Natural killer cell treated with Interleukin-12 subunit alpha and Interleukin-12 subunit beta and Interleukin-15 and Interleukin-18, amount 100 ng/mL, for 72 hours (primary cell): ENCODE measurements around the gene CCSAP. TPM values are rescaled to one million over a fixed set of nuclear protein-coding genes. Genes with fewer than 3 reads are reported as not detected.

Experiments
- ATAC-seq, 2 donors: fragments of 150-1000 bp; cut with Tn5 transposase in 1 of 2; sonication (Bioruptor Pico), chemical (Tn5 transposase) in 1 of 2; 2 replicates each; pipeline ENCODE4 v1.10.0; 2021
- DNase-seq: peaks from one replicate; pipeline ENCODE4 v3.0.0; 2022; ENCODE audit warnings: low spot score
- H3K27ac Mint-ChIP-seq, 2 donors: 1 replicate in 1 of 2; 2 replicates in 1 of 2; pipeline ENCODE4 v1.8.0; 2022; ENCODE audit warnings: mixed read lengths in 2 of 2, mild to moderate bottlenecking in 1 of 2, moderate library complexity in 1 of 2
- H3K27me3 Mint-ChIP-seq, 2 donors: 1 replicate in 1 of 2; 2 replicates in 1 of 2; pipeline ENCODE4 v1.8.0; 2022; ENCODE audit warnings: mixed read lengths in 2 of 2
- H3K36me3 Mint-ChIP-seq: one replicate; pipeline ENCODE4 v1.8.0; 2022; ENCODE audit warnings: mixed read lengths
- H3K4me1 Mint-ChIP-seq, 2 donors: 1 replicate in 1 of 2; 2 replicates in 1 of 2; pipeline ENCODE4 v1.8.0; 2022; ENCODE audit warnings: low read depth in 2 of 2, mixed read lengths in 2 of 2, mild to moderate bottlenecking in 1 of 2
- H3K4me3 Mint-ChIP-seq: one replicate; pipeline ENCODE4 v1.8.0; 2022; ENCODE audit warnings: mixed read lengths
- H3K9me3 Mint-ChIP-seq: 2 replicates; pipeline ENCODE4 v1.8.0; 2022; ENCODE audit warnings: mixed read lengths
- total RNA-seq, 2 donors: library from RNA; stranded (reverse); gene quantifications; one replicate each; pipeline ENCODE4 v1.2.3, GENCODE V29; 2022

The CCSAP gene
- total RNA-seq, 2 donors from 2014 or later: 6.7 to 6.9 TPM

DNA sequence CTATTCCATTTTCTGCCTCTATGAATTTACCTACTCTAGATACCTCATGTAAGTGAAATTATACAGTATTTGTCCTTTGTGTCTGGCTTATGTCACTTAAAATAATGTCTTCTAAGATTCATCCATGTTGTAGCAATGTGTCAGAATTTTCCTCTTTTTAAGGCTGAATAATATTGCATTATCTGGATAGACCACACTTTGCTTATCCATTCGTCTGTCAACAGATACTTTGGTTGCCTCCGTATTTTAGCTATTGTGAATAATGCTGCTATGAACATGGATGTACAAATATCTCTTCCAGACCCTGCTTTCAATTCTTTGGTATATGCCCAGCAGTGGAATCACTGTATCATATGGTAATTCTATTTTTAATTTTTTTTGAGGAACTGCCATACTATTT, 10.1 kb upstream of the CCSAP start:
- H3K27me3 Mint-ChIP-seq: peaks cover 40 to 52% of the 10 kb centered on the region in 2 donors
- peaks cover 18% of the 10 kb centered on the region for H3K36me3 Mint-ChIP-seq
- no peak for DNase-seq
- H3K27ac Mint-ChIP-seq: no peak overlapping the region
- no peaks in the 10 kb centered on the region for H3K4me1 Mint-ChIP-seq
- ATAC-seq: no peak
- no peak overlapping the region for H3K4me3 Mint-ChIP-seq
- no peaks in the 10 kb centered on the region for H3K9me3 Mint-ChIP-seq

DNA sequence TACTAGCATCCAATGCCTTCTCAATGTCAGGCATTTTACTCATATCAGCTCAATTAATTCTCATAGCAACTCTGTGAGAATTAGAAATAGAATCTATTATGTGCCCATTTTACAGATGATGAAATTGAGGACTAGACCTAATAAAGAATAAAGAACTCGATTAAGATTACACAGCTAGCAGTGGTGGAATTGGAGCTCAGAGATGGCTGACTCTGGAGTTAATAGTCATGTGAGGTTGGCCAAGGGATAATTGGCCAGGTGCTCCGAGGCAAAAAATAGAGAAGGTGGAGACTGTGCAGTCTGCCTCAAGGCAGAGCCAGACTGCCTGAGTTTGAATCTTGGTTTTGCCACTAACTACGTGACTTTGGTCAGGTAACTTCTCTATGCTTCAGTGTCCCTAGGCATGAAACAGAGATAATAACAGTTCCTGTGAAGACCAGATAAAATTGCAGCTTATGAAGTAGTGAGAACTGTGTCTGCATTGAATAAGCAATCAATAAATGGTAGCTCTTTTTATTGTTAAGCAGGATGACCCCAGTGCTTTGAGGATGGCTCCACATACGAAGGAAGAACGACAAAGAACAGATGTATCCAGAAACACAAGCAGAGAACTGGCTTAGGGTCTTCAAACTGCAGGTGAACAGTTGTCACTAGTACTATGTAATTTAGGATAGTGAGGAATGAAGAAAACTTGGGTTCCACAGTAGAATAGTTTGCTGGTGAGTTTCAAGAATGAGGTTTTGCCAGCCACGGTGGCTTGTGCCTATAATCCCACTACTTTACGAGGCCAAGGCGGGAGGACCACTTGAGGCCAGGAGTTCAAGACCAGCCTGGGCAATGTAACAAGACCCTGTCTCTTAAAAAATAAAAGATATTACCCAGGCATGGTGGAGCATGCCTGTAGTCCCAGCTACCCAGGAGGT, 6.9 kb upstream of the CCSAP start:
- H3K9me3 Mint-ChIP-seq: no peaks in the 10 kb centered on the region
- H3K27me3 Mint-ChIP-seq: peaks cover 31 to 47% of the 10 kb centered on the region in 2 donors
- H3K36me3 Mint-ChIP-seq: no peaks in the 10 kb centered on the region
- no peaks in the 10 kb centered on the region for H3K4me1 Mint-ChIP-seq
- H3K4me3 Mint-ChIP-seq: no peak overlapping the region
- H3K27ac Mint-ChIP-seq: no peak overlapping the region
- no peak for DNase-seq
- no peak for ATAC-seq

DNA sequence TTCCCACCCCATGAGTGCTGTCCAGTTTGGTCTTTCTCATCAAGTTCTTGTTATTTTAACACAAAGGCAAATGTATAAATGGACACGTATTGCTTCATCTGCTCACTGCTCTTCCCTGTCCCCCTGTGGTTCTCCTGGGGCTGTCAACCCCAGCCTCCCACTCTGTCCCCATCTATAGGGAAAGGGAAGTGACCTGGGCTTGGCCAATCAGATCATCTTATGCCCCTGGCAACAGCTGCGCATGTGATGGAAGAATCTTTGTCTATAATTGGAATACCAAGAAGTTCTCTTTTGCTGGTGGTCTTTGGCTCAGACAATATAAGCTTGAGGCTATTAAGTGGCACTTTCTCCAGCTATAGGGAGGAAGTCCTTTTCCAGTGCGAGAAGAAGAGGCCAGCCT, 4.7 kb upstream of the CCSAP start:
- DNase-seq (no peak), ATAC-seq (no peak)
- Mint-ChIP-seq H3K27ac (no peak overlapping the region), H3K36me3 (no peaks in the 10 kb centered on the region), H3K9me3 (no peaks in the 10 kb centered on the region), H3K4me3 (no peak overlapping the region), H3K4me1 (peaks cover 5 to 7% of the 10 kb centered on the region in 2 donors), H3K27me3 (peaks cover 23 to 35% of the 10 kb centered on the region in 2 donors)

DNA sequence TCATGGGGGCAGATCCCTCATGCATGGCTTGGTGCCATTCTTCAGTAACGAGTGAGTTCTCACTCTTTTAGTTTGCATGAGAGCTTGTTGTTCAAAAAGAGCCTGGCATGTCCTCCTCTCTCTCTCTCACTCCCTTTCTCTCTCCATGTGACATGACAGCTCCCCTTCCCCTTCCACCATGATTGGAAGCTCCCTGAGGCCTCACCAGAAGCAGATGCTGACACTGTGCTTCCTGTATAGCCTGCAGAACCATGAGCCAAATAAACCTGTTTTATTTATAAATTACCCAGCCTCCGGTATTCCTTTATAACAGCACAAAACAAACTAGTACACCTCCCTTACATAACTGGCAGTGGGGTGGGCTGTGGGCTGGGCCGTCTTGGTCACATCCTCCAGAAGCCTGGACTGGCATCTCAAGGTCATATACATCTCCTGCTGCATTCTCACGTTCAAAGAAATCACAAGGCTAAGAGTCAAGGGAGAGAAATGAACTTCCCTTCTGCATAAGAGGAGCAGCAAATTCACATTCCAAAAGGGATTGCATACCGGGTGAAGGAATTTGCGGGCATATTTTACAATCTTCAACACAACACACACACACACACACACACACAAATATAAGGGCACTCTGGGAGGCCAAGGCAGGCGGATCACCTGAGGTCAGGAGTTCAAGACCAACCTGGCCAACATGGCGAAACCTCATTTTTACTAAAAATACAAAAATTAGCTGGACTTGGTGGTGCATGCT, 2.3 kb upstream of the CCSAP start:
- H3K27ac Mint-ChIP-seq: no peak overlapping the region
- DNase-seq (no peak), ATAC-seq (no peak)
- no peak overlapping the region for H3K4me3 Mint-ChIP-seq
- H3K36me3 Mint-ChIP-seq: no peaks in the 10 kb centered on the region
- H3K9me3 Mint-ChIP-seq: no peaks in the 10 kb centered on the region
- peaks cover 16 to 19% of the 10 kb centered on the region in 2 donors for H3K4me1 Mint-ChIP-seq
- H3K27me3 Mint-ChIP-seq: peaks cover 15 to 35% of the 10 kb centered on the region in 2 donors

DNA sequence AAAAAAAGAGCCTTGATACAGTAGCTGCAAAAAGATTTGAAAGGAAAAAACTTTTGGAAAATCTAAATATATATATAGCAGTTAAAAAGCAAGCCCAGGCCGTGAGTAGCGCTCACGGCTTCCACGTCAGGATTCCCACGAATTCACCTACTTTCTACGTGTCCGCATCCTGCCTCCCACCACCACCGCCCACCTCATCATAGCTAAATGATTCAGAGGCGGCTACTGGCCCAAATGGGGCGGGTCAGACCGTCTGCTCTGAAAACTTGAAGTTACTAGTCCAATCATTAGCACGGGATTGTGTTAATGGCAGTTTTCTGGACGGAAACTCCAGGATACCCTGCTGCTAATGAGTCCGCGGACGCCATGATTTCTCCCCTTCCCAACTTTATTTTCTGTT, 1.3 kb upstream of the CCSAP start:
- Mint-ChIP-seq H3K9me3 (no peaks in the 10 kb centered on the region), H3K4me1 (peaks cover 21 to 29% of the 10 kb centered on the region in 2 donors), H3K4me3 (peak overlapping the region; percentile 98), H3K27ac (no peak overlapping the region), H3K27me3 (peaks cover 8 to 26% of the 10 kb centered on the region in 2 donors), H3K36me3 (no peaks in the 10 kb centered on the region)
- DNase-seq: no peak
- no peak for ATAC-seq

DNA sequence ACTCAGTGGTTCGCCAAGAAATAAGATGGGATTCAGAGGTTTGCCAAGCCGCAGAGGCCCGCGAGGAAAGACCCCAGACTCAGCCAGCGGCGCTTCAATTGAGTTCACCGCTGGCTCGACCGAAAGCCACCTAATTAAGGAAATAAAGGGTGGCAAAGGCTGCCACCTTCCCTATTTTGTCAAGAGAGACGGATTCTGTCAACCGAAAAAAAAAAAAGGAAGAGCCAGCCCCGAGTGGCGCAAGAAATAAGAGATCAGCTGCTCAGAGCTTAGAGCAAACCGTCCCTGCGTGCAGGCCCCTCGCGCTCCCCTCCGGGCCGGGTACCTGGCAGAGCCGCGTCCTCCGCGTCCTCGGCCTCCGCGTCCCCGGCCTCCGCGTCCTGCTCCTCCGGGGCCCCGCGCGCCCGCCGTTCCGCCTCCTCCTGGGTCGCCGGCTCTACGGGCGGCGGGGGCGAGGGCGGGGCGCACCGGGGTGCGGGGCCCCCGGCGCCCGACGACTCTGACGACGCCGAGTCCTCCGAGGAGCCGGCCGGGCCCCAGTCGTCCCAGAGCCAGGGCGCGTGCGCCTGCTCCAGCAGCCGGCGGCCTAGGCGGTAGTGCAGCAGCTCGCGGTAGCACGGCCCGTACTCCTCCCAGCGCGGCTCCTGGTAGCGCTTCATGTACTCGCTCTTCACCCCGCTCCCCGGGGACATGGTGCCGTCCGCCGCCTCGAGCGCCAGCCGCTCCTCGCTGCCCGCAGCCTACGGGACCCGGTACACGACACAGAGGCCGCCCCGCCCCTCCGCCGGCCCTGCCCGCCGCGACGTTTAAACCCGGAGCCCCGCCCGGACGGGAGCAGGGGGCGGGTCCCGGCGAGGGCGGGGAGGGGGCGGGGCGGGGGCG, 832 bp downstream of the CCSAP start:
- peak overlapping the region; percentile 98 for H3K4me3 Mint-ChIP-seq
- peaks cover 35 to 48% of the 10 kb centered on the region in 2 donors for H3K4me1 Mint-ChIP-seq
- H3K36me3 Mint-ChIP-seq: no peaks in the 10 kb centered on the region
- no peaks in the 10 kb centered on the region for H3K9me3 Mint-ChIP-seq
- peak; percentile 93 to 96 for ATAC-seq
- peak overlapping the region; percentile 76 to 82 for H3K27ac Mint-ChIP-seq
- DNase-seq: peak; percentile 84
- H3K27me3 Mint-ChIP-seq: peaks cover 8 to 15% of the 10 kb centered on the region in 2 donors

DNA sequence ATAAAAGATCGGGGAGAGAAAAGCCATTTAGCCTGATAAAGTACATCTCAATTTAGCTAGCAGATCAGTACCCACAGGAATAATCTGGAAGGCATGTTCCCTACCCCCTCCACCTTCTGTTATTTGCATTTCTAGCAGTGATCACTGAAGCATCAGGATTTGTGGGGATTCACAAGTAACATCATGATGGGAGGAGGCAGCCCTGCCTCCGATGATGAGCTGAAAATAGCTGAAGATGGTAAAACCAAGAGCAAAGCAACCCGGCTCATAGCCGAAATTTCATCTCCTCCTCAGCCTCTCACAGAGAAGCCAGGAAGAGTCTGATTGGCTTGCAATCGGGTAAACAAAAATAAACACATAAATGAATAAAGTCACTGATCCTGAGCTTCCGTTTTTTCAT, 2.4 kb downstream of the CCSAP start:
- Mint-ChIP-seq H3K4me3 (peak overlapping the region; percentile 58), H3K4me1 (peaks cover 35 to 56% of the 10 kb centered on the region in 2 donors), H3K27ac (peak overlapping the region in 1 of 2 donors; percentile 15)

DNA sequence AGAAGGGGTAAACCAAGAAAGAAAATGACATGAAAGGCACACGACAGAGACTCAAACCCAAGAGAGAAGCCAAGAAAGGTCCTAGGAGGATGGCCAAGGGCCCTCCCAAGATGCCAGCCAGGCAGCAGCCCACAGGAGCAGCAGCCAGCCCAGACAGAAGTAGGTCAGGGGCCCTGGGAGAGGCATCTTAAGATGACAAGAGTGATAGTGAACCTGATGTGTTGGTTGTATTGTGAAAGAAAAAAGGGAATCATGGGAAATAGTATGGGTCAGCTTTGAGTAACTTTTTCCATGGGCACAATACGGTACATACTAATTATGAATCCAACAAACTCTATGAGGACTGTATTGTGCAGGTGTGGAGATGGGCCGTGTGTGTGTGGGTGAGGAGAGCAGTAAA, 3.3 kb downstream of the CCSAP start:
- Mint-ChIP-seq H3K27ac (no peak overlapping the region), H3K4me3 (peak overlapping the region; percentile 45), H3K9me3 (no peaks in the 10 kb centered on the region), H3K27me3 (no peaks in the 10 kb centered on the region), H3K4me1 (peaks cover 35 to 56% of the 10 kb centered on the region in 2 donors), H3K36me3 (peaks cover 2% of the 10 kb centered on the region)
- DNase-seq (no peak), ATAC-seq (no peak)

More for the DNA sequence above, 2.4 kb downstream of the CCSAP start:
- ATAC-seq (no peak), DNase-seq (no peak)
- peaks cover 2 to 9% of the 10 kb centered on the region in 2 donors for H3K27me3 Mint-ChIP-seq
- H3K36me3 Mint-ChIP-seq: no peaks in the 10 kb centered on the region
- no peaks in the 10 kb centered on the region for H3K9me3 Mint-ChIP-seq

DNA sequence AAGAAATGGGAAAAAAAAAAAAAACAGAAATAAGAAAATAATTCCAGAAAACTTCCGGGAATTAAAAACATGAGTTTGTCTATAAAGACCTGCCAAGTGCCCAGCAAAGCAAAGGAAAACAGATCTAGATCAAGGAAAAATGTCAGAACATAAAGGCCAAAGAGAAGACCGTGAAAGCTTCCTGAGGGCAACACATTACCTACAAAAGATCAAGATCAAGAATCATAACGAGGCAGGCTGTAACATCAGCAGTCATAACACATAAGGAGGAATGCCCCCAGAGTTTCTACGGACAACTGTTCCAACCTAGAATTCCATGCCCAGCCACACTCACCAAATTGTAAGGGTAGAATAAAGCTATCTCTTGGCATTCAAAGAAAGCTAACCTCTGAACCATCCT, 3.8 kb downstream of the CCSAP start:
- no peak for DNase-seq
- H3K36me3 Mint-ChIP-seq: peaks cover 6% of the 10 kb centered on the region
- no peak for ATAC-seq
- peaks cover 35 to 56% of the 10 kb centered on the region in 2 donors for H3K4me1 Mint-ChIP-seq
- H3K4me3 Mint-ChIP-seq: peak overlapping the region; percentile 45
- no peaks in the 10 kb centered on the region for H3K9me3 Mint-ChIP-seq
- no peaks in the 10 kb centered on the region for H3K27me3 Mint-ChIP-seq
- H3K27ac Mint-ChIP-seq: no peak overlapping the region

DNA sequence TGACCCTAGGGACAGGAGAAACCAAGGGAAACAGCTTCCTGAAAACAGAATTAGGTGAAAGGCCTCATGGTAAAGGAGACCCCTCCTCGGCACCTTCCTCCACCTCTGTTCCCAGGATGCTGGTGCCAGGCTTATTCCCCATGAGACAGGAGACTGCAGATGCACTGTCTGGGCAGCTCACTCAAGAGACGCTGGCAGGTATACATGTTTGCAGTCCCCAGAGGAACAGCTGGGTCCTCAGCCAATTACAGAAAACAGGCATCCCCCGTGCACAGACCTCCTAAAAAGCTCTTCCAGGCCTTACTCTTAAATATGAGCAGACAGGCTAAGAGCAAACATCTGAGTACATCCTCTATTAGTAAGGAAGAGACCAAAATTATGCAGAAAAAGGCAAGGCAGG, 6.5 kb downstream of the CCSAP start:
- H3K27ac Mint-ChIP-seq: no peak overlapping the region
- no peaks in the 10 kb centered on the region for H3K9me3 Mint-ChIP-seq
- no peak overlapping the region for H3K4me3 Mint-ChIP-seq
- ATAC-seq: no peak
- H3K36me3 Mint-ChIP-seq: peaks cover 6% of the 10 kb centered on the region
- H3K27me3 Mint-ChIP-seq: no peaks in the 10 kb centered on the region
- H3K4me1 Mint-ChIP-seq: peaks cover 26 to 44% of the 10 kb centered on the region in 2 donors
- no peak for DNase-seq

DNA sequence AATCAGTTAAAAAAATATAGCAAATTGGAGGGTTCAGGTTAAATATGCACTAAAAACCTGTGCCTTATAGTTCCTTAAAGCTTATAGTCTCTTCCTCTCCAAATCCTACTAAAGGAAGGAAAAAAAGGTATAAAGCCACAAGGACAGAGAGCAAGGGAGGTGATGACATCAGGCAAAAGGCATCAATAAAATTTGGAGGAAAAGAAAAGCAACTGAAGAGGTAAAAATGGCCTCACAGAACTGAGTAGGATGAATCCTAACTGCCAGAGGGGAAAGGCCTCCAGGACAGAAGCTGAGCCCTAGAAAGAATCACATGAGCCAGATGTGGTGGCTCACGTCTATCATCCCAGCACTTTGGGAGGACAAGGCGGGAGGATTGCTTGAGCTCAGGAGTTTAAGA, 8.1 kb downstream of the CCSAP start:
- no peak overlapping the region for H3K4me3 Mint-ChIP-seq
- no peak for DNase-seq
- no peak for ATAC-seq
- peaks cover 22 to 32% of the 10 kb centered on the region in 2 donors for H3K4me1 Mint-ChIP-seq
- no peaks in the 10 kb centered on the region for H3K27me3 Mint-ChIP-seq
- peaks cover 6% of the 10 kb centered on the region for H3K36me3 Mint-ChIP-seq
- H3K9me3 Mint-ChIP-seq: no peaks in the 10 kb centered on the region
- H3K27ac Mint-ChIP-seq: no peak overlapping the region

DNA sequence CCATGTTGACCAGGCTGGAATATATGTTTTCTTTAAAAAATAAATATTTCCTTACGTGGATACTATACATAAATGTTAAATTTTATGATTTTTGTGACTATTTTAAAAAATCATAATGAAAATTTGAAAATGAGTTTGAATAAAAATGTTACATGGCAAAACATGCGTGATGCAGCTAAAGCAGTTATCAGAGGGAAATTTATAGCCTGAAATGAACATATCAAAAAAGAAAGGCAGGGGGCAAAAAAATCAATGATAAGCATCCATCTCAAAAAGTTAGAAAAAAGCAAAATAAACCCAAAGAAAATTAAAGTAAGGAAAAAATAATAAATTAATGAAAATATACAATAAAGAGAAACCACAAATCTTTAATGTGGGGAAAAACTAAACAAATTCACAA, 8.6 kb downstream of the CCSAP start:
- Mint-ChIP-seq H3K27ac (no peak overlapping the region), H3K4me1 (peaks cover 17 to 28% of the 10 kb centered on the region in 2 donors), H3K36me3 (peaks cover 6% of the 10 kb centered on the region), H3K4me3 (no peak overlapping the region), H3K9me3 (no peaks in the 10 kb centered on the region), H3K27me3 (no peaks in the 10 kb centered on the region)
- no peak for ATAC-seq
- DNase-seq: no peak

DNA sequence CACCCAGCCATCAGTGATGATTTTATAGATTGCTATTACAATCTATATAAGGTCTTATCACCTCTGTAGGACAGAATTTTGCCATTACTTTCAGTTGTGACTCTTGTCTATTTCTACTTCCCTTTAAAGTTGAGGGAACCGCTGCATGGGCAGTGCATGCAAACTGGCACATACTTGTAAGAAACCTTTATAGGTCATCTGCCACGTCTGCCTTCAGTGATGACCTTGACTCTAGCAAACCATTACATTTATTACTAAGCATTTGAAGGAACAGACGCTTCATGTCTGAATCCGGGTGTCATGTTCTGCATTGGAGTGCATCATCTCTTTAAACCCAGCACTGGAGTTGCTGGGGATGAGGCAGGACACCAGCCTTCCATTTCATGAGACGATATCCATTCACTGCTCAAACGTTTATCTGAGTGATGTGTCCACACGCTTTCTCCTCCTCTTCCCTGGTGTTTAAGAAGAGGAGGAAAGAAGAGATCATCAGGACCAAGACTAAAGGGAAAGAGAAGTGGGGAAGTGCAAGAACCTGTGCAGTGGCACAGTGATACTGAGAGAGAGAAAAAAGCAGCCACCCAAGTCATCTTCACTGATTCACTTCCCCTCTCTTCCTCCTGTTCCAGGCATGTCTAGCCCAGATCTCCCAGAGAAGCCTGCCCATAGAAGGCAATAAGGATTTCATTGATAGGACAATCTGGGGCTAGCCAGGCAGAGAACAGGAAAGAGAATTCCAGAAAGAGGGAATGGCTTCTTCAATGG, 14.1 kb downstream of the CCSAP start:
- Mint-ChIP-seq H3K27ac (no peak overlapping the region), H3K4me3 (no peak overlapping the region), H3K4me1 (peaks cover 19 to 21% of the 10 kb centered on the region in 2 donors), H3K9me3 (no peaks in the 10 kb centered on the region), H3K36me3 (peaks cover 7% of the 10 kb centered on the region), H3K27me3 (no peaks in the 10 kb centered on the region)
- no peak for DNase-seq
- no peak for ATAC-seq
